HG02981 (cell line): Measurements from ENCODE around the gene AKR1C3.
"Not testable (repeated sequence)": the region's sequence is repeated elsewhere in the genome, so short reads cannot be mapped to it uniquely, and the experiment has no call there.

Experiments used
- ATAC-seq: cut with Tn5 transposase; IDR thresholded peaks from one replicate; pipeline ENCODE4 v1.9.1; 2021; ENCODE audit warnings: mild to moderate bottlenecking, moderate library complexity; ENCODE audit not compliant: unreplicated experiment

Gene AKR1C3

DNA sequence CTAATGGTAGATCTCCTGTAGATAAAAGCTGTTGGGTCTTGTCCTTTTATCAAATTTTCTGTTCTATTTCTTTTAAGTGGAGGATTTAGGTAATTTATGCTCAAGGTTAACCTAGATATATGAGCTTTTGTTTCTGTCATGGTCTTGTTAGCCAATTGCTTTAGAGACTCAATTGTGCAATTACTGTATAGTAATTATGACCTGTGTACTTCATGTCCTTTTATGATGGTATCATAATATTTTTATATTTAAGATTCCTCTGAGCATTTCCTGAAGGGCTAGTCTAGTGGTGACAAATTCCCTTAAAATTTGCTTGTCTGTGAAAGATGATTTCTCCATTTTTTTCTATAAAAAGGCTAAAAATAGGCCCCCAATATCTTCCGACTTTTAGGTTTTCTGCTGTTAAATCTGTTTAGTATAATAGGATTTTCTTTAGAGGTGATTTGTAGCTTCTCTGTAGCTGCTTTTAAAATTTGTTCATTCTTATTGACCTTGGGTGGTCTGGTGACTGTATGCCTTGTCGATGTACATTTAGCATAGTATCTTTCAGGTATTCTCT, 5.4 kb upstream of the AKR1C3 start:
- ATAC-seq, result no peak

DNA sequence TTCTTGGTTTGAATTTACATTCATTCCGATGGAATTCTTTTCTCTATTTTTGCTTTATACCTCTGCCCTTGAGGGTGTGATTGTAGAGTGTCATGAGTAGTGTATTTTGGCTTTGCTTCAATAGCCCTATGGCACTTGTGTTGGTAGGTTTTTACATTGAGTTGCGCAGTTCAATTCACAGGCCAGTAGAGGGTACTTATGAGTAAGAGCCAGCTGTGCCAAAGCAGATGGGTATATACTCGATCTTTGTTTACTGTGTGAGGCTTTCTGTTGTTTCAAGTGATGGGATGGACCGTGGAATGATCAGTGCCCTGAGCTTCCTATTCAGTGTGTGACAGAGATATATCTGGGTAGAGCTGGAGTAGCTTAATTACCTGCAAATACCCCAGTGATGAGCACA, 4.3 kb upstream of the AKR1C3 start:
- ATAC-seq, result no peak

DNA sequence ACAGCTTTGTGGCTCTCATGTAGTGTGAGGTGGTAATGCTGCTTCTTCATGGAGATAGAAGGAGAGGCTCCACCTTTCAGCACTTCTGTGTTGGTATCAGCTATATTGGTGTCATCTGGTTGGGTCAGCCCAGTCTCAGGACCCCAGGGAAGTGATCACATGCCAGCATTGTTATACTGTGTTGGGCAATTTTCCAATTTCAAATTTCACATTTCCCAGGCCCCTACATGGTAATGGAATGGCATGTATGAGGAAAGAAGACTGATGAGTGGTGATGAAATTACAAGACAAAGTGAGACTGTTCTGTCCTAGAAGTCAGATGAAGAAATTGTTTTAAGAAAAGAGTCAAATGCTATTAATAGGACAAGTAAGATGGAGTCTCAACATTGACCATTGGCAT, 3.7 kb upstream of the AKR1C3 start:
- ATAC-seq, result no peak

DNA sequence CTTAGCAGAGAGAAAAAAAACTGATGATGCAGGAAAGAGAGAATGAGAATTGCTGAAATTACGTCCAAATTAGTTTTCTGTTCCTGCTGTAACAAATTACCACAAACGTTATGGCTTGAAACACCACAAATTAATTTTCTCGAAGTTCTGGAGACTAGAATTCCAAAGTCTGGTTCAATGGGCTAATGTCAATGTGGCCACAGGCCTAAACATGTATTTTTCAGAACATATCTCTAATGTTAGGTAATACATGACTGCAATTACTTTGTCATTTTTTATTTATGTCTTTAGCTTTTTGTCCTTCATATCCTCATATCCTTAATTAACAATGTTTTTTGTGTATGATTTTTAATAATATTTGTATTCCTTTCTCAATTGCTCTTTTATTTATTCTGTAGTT, 3.0 kb upstream of the AKR1C3 start:
- no peak for ATAC-seq

DNA sequence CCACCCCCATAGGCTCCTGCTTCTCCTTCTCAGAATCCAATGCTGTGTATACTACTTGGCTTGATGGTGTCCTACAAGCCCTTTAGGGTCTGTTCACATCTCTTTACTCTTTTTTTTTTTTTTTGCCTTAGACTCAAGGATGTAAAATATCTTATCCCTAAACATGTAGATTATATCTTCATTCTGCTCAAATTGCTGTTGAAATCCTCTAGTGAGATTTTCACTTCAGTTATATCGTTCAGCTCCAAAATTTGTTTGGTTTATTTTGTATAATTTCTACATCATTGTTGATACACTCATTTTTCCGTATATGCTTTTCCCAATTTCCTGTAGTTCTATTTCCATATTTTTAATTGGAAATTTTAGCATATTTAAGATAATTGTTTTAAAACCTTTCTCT, 1.8 kb upstream of the AKR1C3 start:
- ATAC-seq, result no peak

GRCh38 chr10:5092848-5093790, 1.1 kb upstream of the AKR1C3 start:
- no peak for ATAC-seq

DNA sequence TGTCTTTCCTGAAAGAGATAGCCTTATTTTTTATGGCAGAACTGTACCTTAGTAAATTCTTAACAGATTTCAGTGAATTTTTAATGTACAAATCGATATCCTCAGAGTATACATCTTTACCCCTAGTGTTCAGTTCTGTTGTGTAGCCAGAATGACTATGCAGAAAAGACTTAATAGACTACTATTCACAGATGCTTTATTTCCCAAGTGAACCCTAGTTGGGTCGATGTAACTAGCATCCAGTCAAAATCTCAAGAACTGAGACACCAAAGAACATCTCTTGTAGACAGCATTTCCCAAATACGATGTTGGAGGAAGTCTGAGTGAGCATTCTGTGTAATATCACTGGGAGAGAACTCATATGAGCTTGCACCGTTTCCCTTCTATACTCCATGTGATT, 1.5 kb downstream of the AKR1C3 start:
- no peak for ATAC-seq

DNA sequence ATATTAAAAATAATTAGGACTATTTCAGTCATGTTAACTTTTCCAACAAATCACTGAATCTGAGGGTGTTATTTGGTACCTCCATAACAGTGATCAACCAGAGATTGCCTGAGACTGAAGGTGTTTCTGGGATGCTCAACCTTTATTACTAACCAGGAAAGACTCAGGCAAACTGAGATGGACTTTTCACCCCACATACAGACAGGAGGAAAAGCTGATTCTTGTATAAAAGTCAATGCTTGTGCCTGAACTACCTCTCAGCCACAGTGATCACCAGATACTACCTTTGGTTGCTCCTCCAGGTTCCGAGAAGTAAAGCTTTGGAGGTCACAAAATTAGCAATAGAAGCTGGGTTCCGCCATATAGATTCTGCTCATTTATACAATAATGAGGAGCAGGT, 1.9 kb downstream of the AKR1C3 start:
- no peak for ATAC-seq

- not testable (repeated sequence) for ATAC-seq
Observed at GRCh38 chr10:5102479-5102878, 8.3 kb downstream of the AKR1C3 start.

DNA sequence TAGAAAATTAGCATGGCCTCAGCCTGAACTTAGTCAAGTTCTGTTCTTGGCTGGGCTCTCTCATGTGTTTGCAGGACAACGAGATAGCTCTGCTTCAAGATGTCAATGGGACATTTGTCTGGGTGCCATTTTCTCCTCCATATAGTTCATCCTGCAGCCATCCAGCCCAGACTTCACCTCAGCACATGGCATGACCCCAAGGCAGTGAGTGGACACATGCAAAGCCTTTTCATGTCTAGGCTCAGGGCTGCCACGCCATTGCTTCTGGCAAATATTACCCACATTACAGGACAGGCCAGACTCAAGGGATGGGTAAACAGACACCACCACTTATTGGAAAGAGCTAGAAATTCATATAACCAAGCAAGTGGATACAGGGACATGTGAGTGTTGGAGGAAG, 9.3 kb downstream of the AKR1C3 start:
- no peak for ATAC-seq

- ATAC-seq, result no peak
Observed at GRCh38 chr10:5105626-5106025, 11.4 kb downstream of the AKR1C3 start.

- no peak for ATAC-seq
Observed at GRCh38 chr10:5106553-5106952, 12.3 kb downstream of the AKR1C3 start.

DNA sequence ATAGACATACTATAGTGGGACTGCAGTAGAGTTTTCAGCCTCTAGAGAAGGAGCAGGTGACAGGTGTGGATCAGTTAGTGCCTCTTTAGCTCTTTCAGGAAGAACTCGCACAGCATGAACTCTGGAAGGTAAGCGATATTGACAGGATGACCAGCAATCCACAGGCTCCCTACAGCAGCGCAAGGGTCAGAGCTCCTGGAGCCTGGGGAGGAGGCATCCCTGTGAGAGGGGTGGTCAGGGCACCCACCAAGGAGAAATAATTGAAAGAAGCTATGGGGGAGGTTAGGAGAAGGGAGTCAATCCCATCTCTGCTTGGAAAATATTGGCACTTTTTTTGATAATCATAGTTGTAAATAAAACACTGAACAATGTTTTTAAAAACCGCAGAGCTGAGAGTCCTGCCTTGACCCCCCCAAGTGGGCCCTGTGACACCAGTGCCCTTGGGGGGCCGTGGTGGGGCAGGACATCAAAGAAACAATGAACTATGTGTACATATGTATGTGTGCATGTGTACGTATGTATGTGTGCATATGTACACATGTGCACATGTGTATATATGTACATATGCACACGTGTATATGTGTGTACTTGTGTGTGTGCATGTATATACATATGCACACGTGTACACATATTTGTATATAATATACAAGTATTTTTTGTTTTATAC, 13.8 kb downstream of the AKR1C3 start:
- ATAC-seq, result no peak

- ATAC-seq, result no peak
Observed at GRCh38 chr10:5108658-5109416, 14.6 kb downstream of the AKR1C3 start.

- not testable (repeated sequence) for ATAC-seq
Observed at GRCh38 chr10:5109861-5110260, 15.6 kb downstream of the AKR1C3 start.

- no peak for ATAC-seq
Observed at GRCh38 chr10:5116621-5117020, 22.4 kb downstream of the AKR1C3 start.

DNA sequence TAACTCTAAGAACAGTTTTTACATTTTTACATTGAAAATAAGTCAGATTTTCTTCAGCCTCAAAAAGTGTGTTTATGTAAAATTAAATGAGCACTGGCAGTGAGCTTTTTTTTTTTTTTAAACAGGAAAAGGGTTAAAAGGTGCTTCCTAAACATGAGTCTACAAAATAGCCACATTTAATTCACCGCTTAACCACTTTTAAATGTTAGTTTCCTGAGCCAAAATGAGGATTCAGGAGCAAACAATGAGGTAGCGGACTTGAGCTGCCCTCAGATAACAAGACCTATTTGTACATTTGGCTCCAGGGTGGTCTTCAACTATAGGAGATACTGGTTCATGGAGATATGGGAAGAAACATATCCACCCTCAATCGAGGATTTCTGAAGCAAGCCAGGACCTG, 22.8 kb downstream of the AKR1C3 start:
- no peak for ATAC-seq

DNA sequence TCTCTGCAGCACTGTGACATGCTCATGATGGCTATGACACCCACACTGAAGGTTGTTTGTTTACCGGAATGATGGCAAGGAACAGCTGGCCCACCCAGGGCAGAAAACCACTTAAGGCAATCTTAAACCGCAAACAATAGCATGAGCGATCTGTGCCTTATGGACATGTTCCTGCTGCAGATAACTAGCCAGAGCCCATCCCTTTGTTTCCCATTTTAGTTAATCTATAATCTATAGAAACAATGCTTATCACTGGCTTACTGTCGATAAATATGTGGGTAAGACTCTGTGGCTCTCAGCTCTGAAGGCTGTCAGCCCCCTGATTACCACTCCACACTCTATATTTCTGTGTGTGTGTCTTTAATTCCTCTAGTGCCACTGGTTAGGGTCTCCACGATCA, 25.8 kb downstream of the AKR1C3 start:
- ATAC-seq, result not testable (repeated sequence)

- ATAC-seq, result no peak
Observed at GRCh38 chr10:5123886-5124285, 29.7 kb downstream of the AKR1C3 start.

- ATAC-seq, result no peak
Observed at GRCh38 chr10:5125315-5126044, 31.3 kb downstream of the AKR1C3 start.

DNA sequence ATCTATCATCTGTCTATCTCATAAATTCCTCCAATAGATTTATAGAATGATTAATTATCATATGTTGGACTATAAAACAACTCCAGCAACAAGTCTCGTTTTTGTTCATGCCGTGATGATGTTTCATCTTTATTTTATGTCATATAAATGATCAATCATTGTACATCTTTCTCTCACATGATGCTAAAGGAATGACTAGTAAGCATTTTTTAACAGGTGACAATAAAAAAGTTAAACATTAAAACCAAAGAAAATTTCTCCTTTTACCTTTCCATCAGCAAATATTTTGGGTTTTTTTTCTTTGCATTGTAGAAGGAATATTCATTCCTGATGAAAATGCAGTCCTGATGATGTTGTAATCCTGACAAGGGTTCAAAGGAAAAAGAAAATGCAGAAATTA, 41.4 kb downstream of the AKR1C3 start:
- ATAC-seq, result no peak
